H9 (cell line): ENCODE results near the gene ABLIM1. TPM values are rescaled to one million over a fixed set of nuclear protein-coding genes. Genes with fewer than 3 reads are reported as not detected.

ENCODE experiments used
- DNase-seq: peaks from one replicate; pipeline ENCODE4 v3.0.0-alpha.2; 2017
- H2AFZ ChIP-seq: one replicate; pipeline ENCODE4 v1.6.1; 2013; ENCODE audit warnings: mild to moderate bottlenecking, low read length, control low read depth, moderate library complexity
- H2AK5ac ChIP-seq: 2 replicates; pipeline ENCODE4 v1.6.1; 2013; ENCODE audit warnings: low read length, control low read depth, mixed read lengths; ENCODE audit not compliant: insufficient read length
- H2BK120ac ChIP-seq: one replicate; pipeline ENCODE4 v1.6.1; 2013; ENCODE audit warnings: low read depth, mild to moderate bottlenecking, low read length, control low read depth, inconsistent platforms; ENCODE audit not compliant: poor library complexity, severe bottlenecking
- H2BK12ac ChIP-seq: 2 replicates; pipeline ENCODE4 v1.6.1; 2013; ENCODE audit warnings: low read length, control low read depth, mixed read lengths, low read depth; ENCODE audit not compliant: insufficient read length
- H2BK15ac ChIP-seq: 2 replicates; pipeline ENCODE4 v1.6.1; 2013; ENCODE audit warnings: low read depth, low read length, control low read depth
- H2BK20ac ChIP-seq: one replicate; pipeline ENCODE4 v1.6.1; 2013; ENCODE audit warnings: low read depth, mild to moderate bottlenecking, low read length, control low read depth, inconsistent platforms; ENCODE audit not compliant: poor library complexity, severe bottlenecking
- H2BK5ac ChIP-seq: 2 replicates; pipeline ENCODE4 v1.6.1; 2013; ENCODE audit warnings: low read length, control low read depth, mixed read lengths; ENCODE audit not compliant: insufficient read length
- H3K14ac ChIP-seq: 2 replicates; pipeline ENCODE4 v1.6.1; 2013; ENCODE audit warnings: low read length, control low read depth; ENCODE audit not compliant: insufficient read depth
- H3K18ac ChIP-seq: 2 replicates; pipeline ENCODE4 v1.6.1; 2013; ENCODE audit warnings: low read depth, mild to moderate bottlenecking, mixed read lengths, low read length, control low read depth; ENCODE audit not compliant: insufficient read length
- H3K23ac ChIP-seq: 2 replicates; pipeline ENCODE4 v1.6.1; 2013; ENCODE audit warnings: low read length, control low read depth, mixed read lengths, low read depth; ENCODE audit not compliant: insufficient read length
- H3K23me2 ChIP-seq: 2 replicates; pipeline ENCODE4 v1.6.1; 2013; ENCODE audit warnings: low read depth, mild to moderate bottlenecking, mixed read lengths, low read length, control low read depth; ENCODE audit not compliant: insufficient read length, poor library complexity, severe bottlenecking
- H3K27ac ChIP-seq: 2 replicates; pipeline ENCODE4 v1.5.1; 2013; ENCODE audit warnings: low read length, control low read depth, mixed read lengths, low read depth; ENCODE audit not compliant: insufficient read length
- H3K27me3 ChIP-seq: 2 replicates; pipeline ENCODE4 v1.6.1; 2013; ENCODE audit warnings: low read length, control low read depth, inconsistent platforms; ENCODE audit not compliant: insufficient read depth
- H3K4ac ChIP-seq: 2 replicates; pipeline ENCODE4 v1.6.1; 2013; ENCODE audit warnings: low read depth, mild to moderate bottlenecking, control low read depth, inconsistent platforms, low read length, moderate library complexity
- H3K4me1 ChIP-seq: 2 replicates; pipeline ENCODE4 v1.6.1; 2013; ENCODE audit warnings: low read length, control low read depth, inconsistent platforms; ENCODE audit not compliant: insufficient read depth
- H3K4me2 ChIP-seq: 2 replicates; pipeline ENCODE4 v1.6.1; 2013; ENCODE audit warnings: low read length, control low read depth, mixed read lengths; ENCODE audit not compliant: insufficient read length, insufficient read depth
- H3K56ac ChIP-seq: 2 replicates; pipeline ENCODE4 v1.6.1; 2013; ENCODE audit warnings: low read depth, mild to moderate bottlenecking, mixed read lengths, low read length, control low read depth; ENCODE audit not compliant: insufficient read length
- H3K79me1 ChIP-seq: 2 replicates; pipeline ENCODE4 v1.6.1; 2013; ENCODE audit warnings: low read depth, mild to moderate bottlenecking, moderate library complexity, low read length, control low read depth, inconsistent platforms; ENCODE audit not compliant: insufficient read depth, poor library complexity, severe bottlenecking
- H3K79me2 ChIP-seq: 2 replicates; pipeline ENCODE4 v1.6.1; 2013; ENCODE audit warnings: low read length, control low read depth, inconsistent platforms; ENCODE audit not compliant: insufficient read depth
- H3K9ac ChIP-seq: 2 replicates; pipeline ENCODE4 v1.6.1; 2013; ENCODE audit warnings: low read length, control low read depth, mixed read lengths; ENCODE audit not compliant: insufficient read length; ENCODE audit errors: extremely low read depth
- H3K9me3 ChIP-seq: one replicate; pipeline ENCODE4 v1.6.1; 2013; ENCODE audit warnings: low read depth, low read length, inconsistent platforms; ENCODE audit not compliant: control insufficient read depth
- H3T11ph ChIP-seq: one replicate; pipeline ENCODE4 v1.6.1; 2013; ENCODE audit warnings: mild to moderate bottlenecking, low read length, control low read depth, inconsistent platforms
- H4K20me1 ChIP-seq: one replicate; pipeline ENCODE4 v1.6.1; 2013; ENCODE audit not compliant: control insufficient read depth, insufficient read length, insufficient read depth
- H4K5ac ChIP-seq: 2 replicates; pipeline ENCODE4 v1.6.1; 2013; ENCODE audit warnings: low read depth, mild to moderate bottlenecking, mixed read lengths, low read length, control low read depth; ENCODE audit not compliant: insufficient read length
- H4K8ac ChIP-seq: replicated peaks from 2 replicates; pipeline ENCODE4 v1.6.1; 2013; ENCODE audit warnings: low read length, control low read depth, mixed read lengths, low read depth; ENCODE audit not compliant: insufficient read length
- H4K91ac ChIP-seq: 2 replicates; pipeline ENCODE4 v1.6.1; 2013; ENCODE audit warnings: low read depth, mild to moderate bottlenecking, moderate library complexity, mixed read lengths, low read length, control low read depth; ENCODE audit not compliant: insufficient read length
- H3K27ac Mint-ChIP-seq, 3 experiments: 2 replicates in 2 of 3; 3 replicates in 1 of 3; pipeline ENCODE4 v1.8.0; 2020 to 2021; ENCODE audit warnings: mixed read lengths in 3 of 3, mild to moderate bottlenecking in 1 of 3, moderate library complexity in 1 of 3
- H3K27me3 Mint-ChIP-seq: 2 replicates; pipeline ENCODE4 v1.8.0; 2021; ENCODE audit warnings: low read depth, mild to moderate bottlenecking, moderate library complexity, mixed read lengths
- H3K36me3 Mint-ChIP-seq, 3 experiments: 2 replicates in 2 of 3; 3 replicates in 1 of 3; pipeline ENCODE4 v1.8.0; 2020 to 2021; ENCODE audit warnings: low read depth in 3 of 3, mixed read lengths in 3 of 3; ENCODE audit not compliant: insufficient read depth in 1 of 3
- H3K4me1 Mint-ChIP-seq, 2 experiments: 2 replicates each; pipeline ENCODE4 v1.8.0; 2020; ENCODE audit warnings: mixed read lengths in 2 of 2
- H3K4me3 Mint-ChIP-seq, 2 experiments: 2 replicates in 1 of 2; 3 replicates in 1 of 2; pipeline ENCODE4 v1.8.0; 2020 to 2021; ENCODE audit warnings: mild to moderate bottlenecking in 2 of 2, mixed read lengths in 2 of 2, moderate library complexity in 1 of 2
- H3K9me3 Mint-ChIP-seq, 2 experiments: 2 replicates in 1 of 2; 3 replicates in 1 of 2; pipeline ENCODE4 v1.8.0; 2020; ENCODE audit warnings: mild to moderate bottlenecking in 2 of 2, mixed read lengths in 2 of 2, moderate library complexity in 1 of 2
- CTCF ChIP-seq: fragments of 200-600 bp; sonication (generic); conservative IDR thresholded peaks from 3 replicates; pipeline ENCODE4 v1.8.0; 2021; ENCODE audit warnings: antibody characterized with exemption, mild to moderate bottlenecking
- WGBS: extraction: QIAGEN DNeasy Blood & Tissue Kit; methylation state at CpG from one replicate; pipeline ENCODE4 v1.1.7; 2013; ENCODE audit warnings: missing lambda C conversion rate, low lambda C conversion rate, mixed read lengths; ENCODE audit not compliant: insufficient read length; ENCODE audit errors: extremely low coverage; 5-methylcytosine and 5-hydroxymethylcytosine counted together
- total RNA-seq: library from RNA; stranded (reverse); gene quantifications from 2 replicates; pipeline ENCODE4 v1.2.1, GENCODE V29; 2021

Gene ABLIM1
- total RNA-seq, 1 experiment from 2014 or later, result 32.1 TPM

DNA sequence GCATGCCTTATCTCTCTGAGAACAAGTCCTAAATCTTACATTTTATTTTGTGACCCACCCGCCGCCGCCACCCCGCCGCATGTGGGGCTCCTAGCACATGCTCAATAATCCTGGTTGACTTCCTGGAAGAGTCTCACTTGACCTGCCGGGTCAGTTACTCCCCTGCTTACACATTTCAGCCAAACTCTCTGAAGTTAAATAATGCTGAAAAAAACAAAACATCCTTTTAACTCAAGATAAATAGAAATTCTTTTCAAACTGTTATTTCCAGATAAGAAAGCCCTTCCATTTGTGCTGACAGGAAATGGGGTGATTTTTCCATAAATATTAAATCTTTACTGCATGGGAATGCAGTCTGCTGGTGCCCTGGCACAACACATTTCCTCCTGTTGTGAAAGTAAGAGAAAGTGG lies 123.5 kb downstream of the ABLIM1 start:
- Histone ChIP-seq H3K18ac (no peak overlapping the region), H3K9ac (no peak overlapping the region), H3K4me2 (no peak overlapping the region), H4K91ac (no peak overlapping the region), H3K79me2 (no peaks in the 10 kb centered on the region), H3K14ac (no peak overlapping the region), H3K9me3 (no peaks in the 10 kb centered on the region), H3T11ph (no peak overlapping the region), H2BK12ac (no peak overlapping the region), H4K8ac (no peak overlapping the region), H2BK20ac (no peak overlapping the region), H3K79me1 (no peaks in the 10 kb centered on the region), H3K23me2 (no peaks in the 10 kb centered on the region), H2AK5ac (no peak overlapping the region), H2BK5ac (no peak overlapping the region), H4K20me1 (no peaks in the 10 kb centered on the region), H3K4me1 (peaks cover 5% of the 10 kb centered on the region; the same call in 1 of the 2 replicates), H3K4ac (no peak overlapping the region), H2AFZ (no peak overlapping the region), H3K56ac (no peak overlapping the region), H3K27me3 (no peaks in the 10 kb centered on the region; the same call in 1 of the 2 replicates), H3K27ac (no peak overlapping the region), H4K5ac (no peak overlapping the region), H3K23ac (no peak overlapping the region), H2BK15ac (no peak overlapping the region), H2BK120ac (no peak overlapping the region)
- peaks cover 34% of the 10 kb centered on the region for H3K27me3 Mint-ChIP-seq
- no peak for TF ChIP-seq CTCF
- H3K4me3 Mint-ChIP-seq, result no peak overlapping the region
- H3K9me3 Mint-ChIP-seq, result peaks cover 2 to 11% of the 10 kb centered on the region in 2 experiments; a peak in 4 of 5 replicates
- DNase-seq, result no peak
- H3K36me3 Mint-ChIP-seq, result peaks cover 1 to 4% (median 3%) of the 10 kb centered on the region in 3 experiments; a peak in 3 of 7 replicates
- H3K27ac Mint-ChIP-seq, result no peak overlapping the region
- WGBS, result no CpG with 5 or more reads among the region's 6 CpGs
- H3K4me1 Mint-ChIP-seq, result peaks cover 22 to 26% of the 10 kb centered on the region in 2 experiments
